ENCODE data around the gene ATE1.

ATE1 gene

GRCh38 chr10:121753726-121754476 lies 173.9 kb downstream of the ATE1 start:
- H3K27me3 ChIP-seq (ENCODE audit: control insufficient read depth, insufficient read depth, low read length), result no peaks in the 10 kb centered on the region
- no peak for DNase-seq (ENCODE audit: low read depth, low spot score)
- no peak overlapping the region for H3K4me3 ChIP-seq (ENCODE audit: low read length)
- H3K9me3 ChIP-seq (ENCODE audit: control insufficient read depth, insufficient read depth, low read length), result peaks cover 1% of the 10 kb centered on the region
- WGBS (ENCODE audit: insufficient coverage, insufficient read length), result 100% methylated on average over 2 of the region's 6 CpGs
- no peaks in the 10 kb centered on the region for H3K4me1 ChIP-seq (ENCODE audit: control insufficient read depth, insufficient read depth, low read length)
- H3K36me3 ChIP-seq (ENCODE audit: control insufficient read depth, insufficient read depth, low read length), result no peaks in the 10 kb centered on the region
- H3K27ac ChIP-seq (ENCODE audit: low read length), result no peak overlapping the region

- Histone ChIP-seq H3K27ac (ENCODE audit: low read length) (no peak overlapping the region), H3K36me3 (ENCODE audit: control insufficient read depth, insufficient read depth, low read length) (no peaks in the 10 kb centered on the region), H3K27me3 (ENCODE audit: control insufficient read depth, insufficient read depth, low read length) (no peaks in the 10 kb centered on the region), H3K4me3 (ENCODE audit: low read length) (no peak overlapping the region), H3K9me3 (ENCODE audit: control insufficient read depth, insufficient read depth, low read length) (no peaks in the 10 kb centered on the region), H3K4me1 (ENCODE audit: control insufficient read depth, insufficient read depth, low read length) (no peaks in the 10 kb centered on the region)
- DNase-seq (ENCODE audit: low read depth, low spot score), result no peak
- no CpG with 5 or more reads among the region's 3 CpGs for WGBS (ENCODE audit: insufficient coverage, insufficient read length)
Measured at GRCh38 chr10:121751191-121751760, 176.6 kb downstream of the ATE1 start.

GRCh38 chr10:121747163-121747775 lies 180.6 kb downstream of the ATE1 start:
- DNase-seq (ENCODE audit: low read depth, low spot score), result no peak
- H3K4me1 ChIP-seq (ENCODE audit: control insufficient read depth, insufficient read depth, low read length), result no peaks in the 10 kb centered on the region
- H3K27ac ChIP-seq (ENCODE audit: low read length), result no peak overlapping the region
- H3K27me3 ChIP-seq (ENCODE audit: control insufficient read depth, insufficient read depth, low read length), result no peaks in the 10 kb centered on the region
- no peaks in the 10 kb centered on the region for H3K36me3 ChIP-seq (ENCODE audit: control insufficient read depth, insufficient read depth, low read length)
- WGBS (ENCODE audit: insufficient coverage, insufficient read length), result no CpG with 5 or more reads among the region's 3 CpGs
- H3K4me3 ChIP-seq (ENCODE audit: low read length), result no peak overlapping the region
- H3K9me3 ChIP-seq (ENCODE audit: control insufficient read depth, insufficient read depth, low read length), result no peaks in the 10 kb centered on the region

GRCh38 chr10:121741248-121741792 lies 186.5 kb downstream of the ATE1 start:
- Histone ChIP-seq H3K36me3 (ENCODE audit: control insufficient read depth, insufficient read depth, low read length) (no peaks in the 10 kb centered on the region), H3K4me3 (ENCODE audit: low read length) (no peak overlapping the region), H3K4me1 (ENCODE audit: control insufficient read depth, insufficient read depth, low read length) (no peaks in the 10 kb centered on the region), H3K27ac (ENCODE audit: low read length) (no peak overlapping the region), H3K9me3 (ENCODE audit: control insufficient read depth, insufficient read depth, low read length) (no peaks in the 10 kb centered on the region), H3K27me3 (ENCODE audit: control insufficient read depth, insufficient read depth, low read length) (no peaks in the 10 kb centered on the region)
- no peak for DNase-seq (ENCODE audit: low read depth, low spot score)
- WGBS (ENCODE audit: insufficient coverage, insufficient read length), result no CpG with 5 or more reads among the region's 1 CpG

- Histone ChIP-seq H3K4me1 (ENCODE audit: control insufficient read depth, insufficient read depth, low read length) (no peaks in the 10 kb centered on the region), H3K4me3 (ENCODE audit: low read length) (no peak overlapping the region), H3K27ac (ENCODE audit: low read length) (no peak overlapping the region), H3K9me3 (ENCODE audit: control insufficient read depth, insufficient read depth, low read length) (no peaks in the 10 kb centered on the region), H3K27me3 (ENCODE audit: control insufficient read depth, insufficient read depth, low read length) (no peaks in the 10 kb centered on the region), H3K36me3 (ENCODE audit: control insufficient read depth, insufficient read depth, low read length) (no peaks in the 10 kb centered on the region)
- WGBS (ENCODE audit: insufficient coverage, insufficient read length), result no CpG with 5 or more reads among the region's 2 CpGs
- no peak for DNase-seq (ENCODE audit: low read depth, low spot score)
Measured at GRCh38 chr10:121740069-121740468, 187.8 kb downstream of the ATE1 start.

GRCh38 chr10:121739114-121739513 lies 188.7 kb downstream of the ATE1 start:
- Histone ChIP-seq H3K27ac (ENCODE audit: low read length) (no peak overlapping the region), H3K4me3 (ENCODE audit: low read length) (no peak overlapping the region), H3K9me3 (ENCODE audit: control insufficient read depth, insufficient read depth, low read length) (no peaks in the 10 kb centered on the region), H3K4me1 (ENCODE audit: control insufficient read depth, insufficient read depth, low read length) (no peaks in the 10 kb centered on the region), H3K36me3 (ENCODE audit: control insufficient read depth, insufficient read depth, low read length) (no peaks in the 10 kb centered on the region), H3K27me3 (ENCODE audit: control insufficient read depth, insufficient read depth, low read length) (no peaks in the 10 kb centered on the region)
- no CpG with 5 or more reads among the region's 4 CpGs for WGBS (ENCODE audit: insufficient coverage, insufficient read length)
- DNase-seq (ENCODE audit: low read depth, low spot score), result no peak

- H3K27ac ChIP-seq (ENCODE audit: low read length), result no peak overlapping the region
- no CpG with 5 or more reads among the region's 13 CpGs for WGBS (ENCODE audit: insufficient coverage, insufficient read length)
- H3K4me1 ChIP-seq (ENCODE audit: control insufficient read depth, insufficient read depth, low read length), result peaks cover 3% of the 10 kb centered on the region; the same call in 1 of the 2 replicates
- H3K36me3 ChIP-seq (ENCODE audit: control insufficient read depth, insufficient read depth, low read length), result no peaks in the 10 kb centered on the region
- H3K9me3 ChIP-seq (ENCODE audit: control insufficient read depth, insufficient read depth, low read length), result no peaks in the 10 kb centered on the region
- H3K4me3 ChIP-seq (ENCODE audit: low read length), result no peak overlapping the region
- H3K27me3 ChIP-seq (ENCODE audit: control insufficient read depth, insufficient read depth, low read length), result no peaks in the 10 kb centered on the region
- DNase-seq (ENCODE audit: low read depth, low spot score), result no peak
Measured at GRCh38 chr10:121736315-121737130, 191.3 kb downstream of the ATE1 start.

GRCh38 chr10:121735263-121735662 lies 192.6 kb downstream of the ATE1 start:
- Histone ChIP-seq H3K27ac (ENCODE audit: low read length) (no peak overlapping the region), H3K4me3 (ENCODE audit: low read length) (no peak overlapping the region), H3K4me1 (ENCODE audit: control insufficient read depth, insufficient read depth, low read length) (peaks cover 3% of the 10 kb centered on the region; the same call in 1 of the 2 replicates), H3K36me3 (ENCODE audit: control insufficient read depth, insufficient read depth, low read length) (no peaks in the 10 kb centered on the region), H3K27me3 (ENCODE audit: control insufficient read depth, insufficient read depth, low read length) (no peaks in the 10 kb centered on the region), H3K9me3 (ENCODE audit: control insufficient read depth, insufficient read depth, low read length) (no peaks in the 10 kb centered on the region)
- no peak for DNase-seq (ENCODE audit: low read depth, low spot score)
- no CpG with 5 or more reads among the region's 13 CpGs for WGBS (ENCODE audit: insufficient coverage, insufficient read length)

GRCh38 chr10:121734589-121735045 lies 193.2 kb downstream of the ATE1 start:
- no peak for DNase-seq (ENCODE audit: low read depth, low spot score)

More at GRCh38 chr10:121734589-121735045, 193.2 kb downstream of the ATE1 start:
- Histone ChIP-seq H3K9me3 (ENCODE audit: control insufficient read depth, insufficient read depth, low read length) (no peaks in the 10 kb centered on the region), H3K4me3 (ENCODE audit: low read length) (no peak overlapping the region), H3K27me3 (ENCODE audit: control insufficient read depth, insufficient read depth, low read length) (no peaks in the 10 kb centered on the region), H3K27ac (ENCODE audit: low read length) (no peak overlapping the region), H3K36me3 (ENCODE audit: control insufficient read depth, insufficient read depth, low read length) (no peaks in the 10 kb centered on the region), H3K4me1 (ENCODE audit: control insufficient read depth, insufficient read depth, low read length) (peaks cover 3% of the 10 kb centered on the region; the same call in 1 of the 2 replicates)
- no CpG with 5 or more reads among the region's 11 CpGs for WGBS (ENCODE audit: insufficient coverage, insufficient read length)
